Brain microvascular endothelial cell (primary cell): Measurements from ENCODE around the gene TCHH.

Experiments used
- DNase-seq: peaks from one replicate; pipeline ENCODE4 v3.0.0-alpha.2; 2020
- H3K27ac ChIP-seq: fragments of 250-450 bp; sonication (Bioruptor Pico); 2 replicates; pipeline ENCODE4 v1.5.1; 2020; ENCODE audit warnings: mild to moderate bottlenecking, moderate library complexity
- H3K27me3 ChIP-seq: fragments of 250-450 bp; sonication (Bioruptor Pico); replicated peaks from 2 replicates; pipeline ENCODE4 v1.5.1; 2020; ENCODE audit warnings: mild to moderate bottlenecking
- H3K36me3 ChIP-seq: fragments of 250-450 bp; sonication (Bioruptor Pico); replicated peaks from 2 replicates; pipeline ENCODE4 v1.5.1; 2020; ENCODE audit warnings: mild to moderate bottlenecking
- H3K4me3 ChIP-seq: 2 replicates; pipeline ENCODE4 v1.5.1; 2011; ENCODE audit warnings: low read depth, mild to moderate bottlenecking, control low read depth, low read length, moderate library complexity
- CTCF ChIP-seq: IDR thresholded peaks from 2 replicates; pipeline ENCODE4 v1.5.1; 2011; ENCODE audit warnings: low read depth, mild to moderate bottlenecking, moderate library complexity, low read length, control low read depth, inconsistent platforms; ENCODE audit errors: missing control alignments
- in situ Hi-C: cut with HindIII; loops from 2 replicates; pipeline ENCODE4 v1.10.0; 2017; ENCODE audit warnings: low sequenced_read_pairs, low pct_ligation_motif_present

The TCHH gene

GRCh38 chr1:152107984-152108881, 7.0 kb downstream of the TCHH start:
- Histone ChIP-seq H3K27ac (no peak overlapping the region), H3K4me3 (peak overlapping the region; percentile 35), H3K36me3 (no peaks in the 10 kb centered on the region), H3K27me3 (peaks cover 57% of the 10 kb centered on the region)
- in situ Hi-C loops = no loop called here
- DNase-seq = no peak
- TF ChIP-seq CTCF = peak; percentile 3

GRCh38 chr1:152107031-152107983, 7.9 kb downstream of the TCHH start:
- peak overlapping the region; percentile 35 for H3K4me3 ChIP-seq
- H3K27ac ChIP-seq = no peak overlapping the region
- peaks cover 48% of the 10 kb centered on the region for H3K27me3 ChIP-seq
- no peaks in the 10 kb centered on the region for H3K36me3 ChIP-seq
- in situ Hi-C loops = no loop called here
- no peak for TF ChIP-seq CTCF
- DNase-seq = no peak

- no peak for DNase-seq
- in situ Hi-C loops = no loop called here
- no peak for TF ChIP-seq CTCF
- no peak overlapping the region for H3K27ac ChIP-seq
- H3K36me3 ChIP-seq = no peaks in the 10 kb centered on the region
- H3K4me3 ChIP-seq = no peak overlapping the region
- peaks cover 37% of the 10 kb centered on the region for H3K27me3 ChIP-seq
Observed at GRCh38 chr1:152104854-152105253, 10.4 kb downstream of the TCHH start.

GRCh38 chr1:152096931-152097330, 18.3 kb downstream of the TCHH start:
- Histone ChIP-seq H3K27ac (no peak overlapping the region), H3K27me3 (no peaks in the 10 kb centered on the region), H3K4me3 (no peak overlapping the region), H3K36me3 (no peaks in the 10 kb centered on the region)
- no peak for DNase-seq
- no peak for TF ChIP-seq CTCF
- in situ Hi-C loops = no loop called here

GRCh38 chr1:152089014-152089674, 26.1 kb downstream of the TCHH start, which contains the start of gene TCHHL1:
Gene TCHHL1, minus strand, starts transcription at chr1:152089064. Its CDS starts 921 bp downstream, at chr1:152088143.
- Histone ChIP-seq H3K36me3 (no peaks in the 10 kb centered on the region), H3K27me3 (no peaks in the 10 kb centered on the region), H3K4me3 (no peak within 1 kb of the TSS), H3K27ac (no peak within 1 kb of the TSS)
- in situ Hi-C loops = no loop called here
- no peak for DNase-seq
- TF ChIP-seq CTCF = no peak
